ENCODE results near the gene CAMKK1. TPM values are rescaled to one million over a fixed set of nuclear protein-coding genes. Genes with fewer than 3 reads are reported as not detected.

CAMKK1 gene
- total and polyA plus RNA-seq, 12 donors = 1.8 to 5.7 (median 3.6) TPM

DNA sequence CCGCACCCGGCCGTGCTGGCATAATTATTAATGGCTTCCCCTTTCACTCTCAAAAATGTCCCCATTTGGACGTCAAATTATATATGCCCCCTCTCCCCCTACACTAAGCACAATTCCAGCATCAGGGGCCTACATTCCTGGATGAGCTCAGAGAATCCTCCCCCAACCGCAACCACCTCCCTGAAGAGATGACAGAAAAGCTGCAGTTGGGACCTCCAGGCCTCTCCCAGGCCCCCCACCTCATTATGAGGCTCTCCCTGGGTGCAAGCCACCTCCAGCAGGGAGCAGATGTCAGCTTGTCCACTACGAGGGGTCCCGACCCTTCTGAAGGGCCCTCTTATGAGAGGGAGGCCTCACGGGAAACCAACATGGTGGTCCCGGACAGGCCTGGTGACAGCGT is 28.3 kb downstream of the CAMKK1 start:
- no peaks in the 10 kb centered on the region for H3K27me3 ChIP-seq
- peaks cover 0 to 38% (median 0%) of the 10 kb centered on the region in 9 donors for H3K36me3 ChIP-seq
- no peaks in the 10 kb centered on the region for H3K9me3 ChIP-seq
- H3K4me3 ChIP-seq = no peak overlapping the region
- H3K27ac ChIP-seq = no peak overlapping the region
- ATAC-seq (no peak), DNase-seq (no peak)
- TF ChIP-seq, protein P1, sequence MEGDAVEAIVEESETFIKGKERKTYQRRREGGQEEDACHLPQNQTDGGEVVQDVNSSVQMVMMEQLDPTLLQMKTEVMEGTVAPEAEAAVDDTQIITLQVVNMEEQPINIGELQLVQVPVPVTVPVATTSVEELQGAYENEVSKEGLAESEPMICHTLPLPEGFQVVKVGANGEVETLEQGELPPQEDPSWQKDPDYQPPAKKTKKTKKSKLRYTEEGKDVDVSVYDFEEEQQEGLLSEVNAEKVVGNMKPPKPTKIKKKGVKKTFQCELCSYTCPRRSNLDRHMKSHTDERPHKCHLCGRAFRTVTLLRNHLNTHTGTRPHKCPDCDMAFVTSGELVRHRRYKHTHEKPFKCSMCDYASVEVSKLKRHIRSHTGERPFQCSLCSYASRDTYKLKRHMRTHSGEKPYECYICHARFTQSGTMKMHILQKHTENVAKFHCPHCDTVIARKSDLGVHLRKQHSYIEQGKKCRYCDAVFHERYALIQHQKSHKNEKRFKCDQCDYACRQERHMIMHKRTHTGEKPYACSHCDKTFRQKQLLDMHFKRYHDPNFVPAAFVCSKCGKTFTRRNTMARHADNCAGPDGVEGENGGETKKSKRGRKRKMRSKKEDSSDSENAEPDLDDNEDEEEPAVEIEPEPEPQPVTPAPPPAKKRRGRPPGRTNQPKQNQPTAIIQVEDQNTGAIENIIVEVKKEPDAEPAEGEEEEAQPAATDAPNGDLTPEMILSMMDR (IDR thresholded peaks at IDR 0.05) = no peak
- intact Hi-C loops (cut with DNase I) = loop anchor here in 7 of 10 donors (5.0 to 10.0 kb wide), 7 partner anchors 43 to 210 kb away; partner anchors contain the start of gene P2RX1 (in 1 of the 7)
- WGBS, 2 donors = 88 to 91% methylated on average over 10 of the region's 10 CpGs
- H3K4me1 ChIP-seq = peaks cover 0 to 8% (median 0%) of the 10 kb centered on the region in 9 donors

- TF ChIP-seq, protein P1 (IDR thresholded peaks at IDR 0.05) = no peak
- no peaks in the 10 kb centered on the region for H3K9me3 ChIP-seq
- DNase-seq (no peak), ATAC-seq (no peak)
- H3K36me3 ChIP-seq = peaks cover 0 to 33% (median 0%) of the 10 kb centered on the region in 9 donors
- H3K4me3 ChIP-seq = no peak overlapping the region
- intact Hi-C loops (cut with DNase I) = loop anchor here in 7 of 10 donors (5.0 to 10.0 kb wide), 7 partner anchors 45 to 213 kb away; partner anchors contain the start of gene P2RX1 (in 1 of the 7)
- peaks cover 0 to 8% (median 0%) of the 10 kb centered on the region in 9 donors for H3K4me1 ChIP-seq
- H3K27me3 ChIP-seq = no peaks in the 10 kb centered on the region
- whole genome bisulfite sequencing, 2 donors = 87 to 88% methylated on average over 28 of the region's 28 CpGs
- no peak overlapping the region for H3K27ac ChIP-seq
Measured at GRCh38 chr17:3861761-3862681, 30.8 kb downstream of the CAMKK1 start.

DNA sequence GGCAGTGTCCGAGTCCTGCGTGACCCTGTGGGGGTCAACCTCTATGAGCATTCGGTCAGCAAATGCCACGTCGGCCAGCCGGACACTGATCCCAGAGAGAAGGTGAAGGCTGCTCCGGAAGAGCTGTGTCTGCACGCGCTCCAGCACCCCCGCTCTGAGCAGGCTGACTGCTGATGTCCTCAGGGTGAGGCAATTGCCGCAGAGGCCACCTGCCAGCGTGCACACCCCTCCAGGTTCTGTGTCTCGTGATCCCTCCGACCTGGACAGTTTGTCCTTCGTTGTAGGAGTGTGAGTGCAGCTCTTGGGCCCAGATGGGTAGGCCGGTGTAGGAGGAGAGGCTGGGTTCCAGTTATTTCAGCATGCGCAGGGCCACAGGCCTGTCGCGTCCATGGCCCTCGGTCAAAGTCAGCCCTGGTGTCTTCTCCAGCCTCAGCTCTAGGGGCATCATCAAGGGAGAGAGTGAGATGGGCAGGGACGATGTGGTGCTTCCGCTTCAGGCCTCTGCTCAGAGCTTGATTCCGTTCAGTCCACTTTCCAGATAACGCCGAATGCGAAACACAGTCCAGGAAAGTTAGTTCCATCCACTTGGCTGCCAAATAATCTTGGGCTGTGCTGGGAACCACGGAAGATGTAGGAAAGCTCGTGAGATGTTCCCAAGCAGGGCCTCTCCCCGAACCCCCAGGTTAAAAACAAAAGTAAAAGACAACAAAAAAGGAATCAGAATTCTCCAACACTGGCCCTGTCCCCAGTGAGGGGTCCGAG is 31.7 kb downstream of the CAMKK1 start:
- ATAC-seq (no peak), DNase-seq (no peak)
- Histone ChIP-seq H3K36me3 (peaks cover 0 to 33% (median 0%) of the 10 kb centered on the region in 9 donors), H3K4me3 (no peak overlapping the region), H3K27ac (no peak overlapping the region), H3K9me3 (no peaks in the 10 kb centered on the region), H3K27me3 (no peaks in the 10 kb centered on the region), H3K4me1 (peaks cover 0 to 8% (median 0%) of the 10 kb centered on the region in 9 donors)
- TF ChIP-seq, protein P1 (IDR thresholded peaks at IDR 0.05) = no peak
- intact Hi-C loops (cut with DNase I) = loop anchor here in 7 of 10 donors (5.0 to 10.0 kb wide), 7 partner anchors 46 to 214 kb away; partner anchors contain the start of gene P2RX1 (in 1 of the 7)
- WGBS, 2 donors = 93 to 94% methylated on average over 30 of the region's 30 CpGs

- intact Hi-C loops (cut with DNase I) = loop anchor here in 7 of 10 donors (5.0 to 10.0 kb wide), 7 partner anchors 47 to 215 kb away; partner anchors contain the start of gene P2RX1 (in 1 of the 7)
Measured at GRCh38 chr17:3859940-3860339, 32.9 kb downstream of the CAMKK1 start.

More at GRCh38 chr17:3859940-3860339, 32.9 kb downstream of the CAMKK1 start:
- DNase-seq = no peak
- Histone ChIP-seq H3K9me3 (no peaks in the 10 kb centered on the region), H3K27ac (no peak overlapping the region), H3K27me3 (no peaks in the 10 kb centered on the region), H3K4me1 (peaks cover 0 to 1% (median 0%) of the 10 kb centered on the region in 9 donors), H3K36me3 (peaks cover 0 to 33% (median 0%) of the 10 kb centered on the region in 9 donors), H3K4me3 (no peak overlapping the region)
- no peak for ATAC-seq
- WGBS, 2 donors = 72 to 84% methylated on average over 9 of the region's 9 CpGs
- TF ChIP-seq, protein P1 (IDR thresholded peaks at IDR 0.05) = no peak
